HG03135 (cell line): Measurements from ENCODE around the gene LTBR.
"Not testable (repeated sequence)": the region's sequence is repeated elsewhere in the genome, so short reads cannot be mapped to it uniquely, and the experiment has no call there.

Experiments
- ATAC-seq: cut with Tn5 transposase; IDR thresholded peaks from one replicate; pipeline ENCODE4 v1.9.1; 2021; ENCODE audit warnings: mild to moderate bottlenecking, moderate library complexity; ENCODE audit not compliant: unreplicated experiment

The LTBR gene

DNA sequence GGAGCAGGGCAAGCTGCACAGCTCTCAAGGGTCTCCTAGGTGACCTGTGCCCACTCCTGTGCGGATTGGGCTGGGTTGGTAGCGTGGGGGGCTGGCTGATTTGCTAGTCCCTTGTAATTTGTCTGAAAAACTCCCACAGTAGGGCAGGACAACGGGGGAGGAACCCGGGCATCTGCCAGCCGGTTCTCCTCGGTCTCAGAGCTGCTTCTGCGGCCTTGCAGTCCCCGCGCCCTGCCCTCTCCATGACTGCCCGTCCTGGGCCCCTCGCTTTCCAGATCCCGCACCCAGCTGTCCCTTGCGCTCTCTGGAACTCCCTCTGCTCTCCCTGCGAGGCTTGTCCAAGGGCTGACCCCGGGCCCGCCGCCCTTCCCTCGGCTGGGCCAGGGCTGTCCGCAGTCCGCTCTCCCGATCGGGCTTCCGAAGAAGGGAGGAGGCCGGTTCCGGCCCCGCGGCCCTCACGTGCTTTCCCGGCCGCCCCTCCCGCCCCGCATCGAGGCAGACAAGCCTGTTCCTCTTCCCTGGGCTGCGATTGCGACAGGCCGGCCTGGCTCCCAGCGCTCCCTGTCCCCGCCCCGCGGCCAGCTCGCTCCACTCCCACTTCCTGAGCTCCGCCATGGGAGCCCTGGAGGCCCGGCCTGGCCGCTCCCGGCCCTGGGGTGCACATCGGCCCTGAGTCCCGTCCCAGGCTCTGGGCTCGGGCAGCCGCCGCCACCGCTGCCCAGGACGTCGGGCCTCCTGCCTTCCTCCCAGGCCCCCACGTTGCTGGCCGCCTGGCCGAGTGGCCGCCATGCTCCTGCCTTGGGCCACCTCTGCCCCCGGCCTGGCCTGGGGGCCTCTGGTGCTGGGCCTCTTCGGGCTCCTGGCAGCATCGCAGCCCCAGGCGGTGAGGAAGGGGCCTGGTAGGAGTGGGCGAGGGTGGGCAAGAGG, at the start of gene LTBR:
Gene LTBR, plus strand, starts transcription at position 591 of the 927 bp plus-strand sequence. Its CDS starts 197 bp downstream, at position 788.
- ATAC-seq: no peak

DNA sequence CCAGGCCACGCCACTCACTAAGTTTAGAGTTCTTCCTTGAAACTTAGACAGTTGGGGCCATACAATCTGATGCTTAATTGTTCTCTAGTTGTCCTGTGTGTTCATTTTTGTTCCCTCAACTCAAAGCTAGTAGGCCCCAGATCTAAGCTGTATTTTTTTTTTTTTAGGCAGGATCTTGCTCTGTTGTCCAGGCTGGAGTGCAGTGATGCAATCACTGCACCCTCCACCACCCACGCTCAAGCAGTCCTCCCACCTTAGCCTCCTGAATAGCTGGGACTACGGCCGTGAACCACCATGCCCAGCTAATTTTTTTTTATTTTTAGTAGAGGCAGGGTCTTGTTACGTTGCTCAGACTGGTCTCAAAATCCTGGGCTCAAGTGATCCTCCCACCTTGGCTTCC, 49.6 kb upstream of the LTBR start:
- no peak for ATAC-seq

DNA sequence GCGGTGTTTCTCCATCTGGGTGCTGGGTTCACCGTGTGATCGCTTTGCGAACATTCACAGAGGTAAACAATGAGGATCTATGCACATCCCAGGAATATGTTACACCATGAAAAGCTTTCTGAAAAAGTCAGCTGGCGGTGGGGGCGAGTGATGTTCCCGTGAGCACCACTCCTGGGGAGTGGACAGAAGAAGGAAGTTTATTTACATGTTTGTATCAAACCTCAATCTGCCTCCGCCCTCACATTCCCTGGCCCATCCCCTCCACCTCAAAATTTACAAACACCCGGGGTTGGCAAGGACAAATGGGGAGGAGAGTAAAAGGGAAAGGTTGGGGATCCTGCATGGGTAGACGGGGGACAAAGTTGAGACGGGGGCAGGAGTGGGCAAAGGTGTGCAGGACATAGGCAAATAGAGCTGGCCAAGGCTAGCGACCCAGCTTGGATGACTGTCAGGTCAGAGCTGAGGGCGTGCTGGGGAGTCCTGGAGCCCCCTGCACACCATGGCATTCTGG, 49.0 kb upstream of the LTBR start:
- no peak for ATAC-seq

DNA sequence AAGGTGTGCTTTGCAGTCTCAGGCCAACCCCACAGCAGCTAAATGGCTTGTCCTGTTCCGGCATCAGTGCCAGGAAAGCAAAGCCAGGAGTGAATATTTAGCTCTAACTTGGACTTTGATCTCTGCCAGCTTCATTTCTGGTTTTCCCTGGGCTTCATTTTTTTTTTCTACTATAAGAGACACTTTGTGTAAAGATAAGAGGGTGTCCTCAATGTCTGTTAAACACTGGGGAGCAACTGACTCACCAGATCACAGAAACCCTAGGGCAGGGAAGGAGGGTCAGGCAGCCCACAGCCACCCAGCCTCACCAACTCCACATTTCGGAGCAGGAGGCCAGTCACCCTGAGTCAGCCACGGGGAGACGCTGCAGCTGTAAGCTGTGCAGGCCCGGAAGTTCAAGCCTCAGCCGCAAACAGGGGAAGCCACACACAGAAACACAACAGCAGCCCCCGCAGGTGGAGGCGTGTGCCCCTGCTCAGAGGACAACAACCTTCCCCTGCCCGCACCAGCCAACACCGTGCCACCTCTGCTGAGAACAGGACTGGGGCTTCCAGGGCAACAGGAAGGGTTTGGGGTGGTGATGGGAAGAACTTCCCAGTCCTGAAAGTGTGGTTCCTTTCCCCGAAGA, 48.4 kb upstream of the LTBR start:
- peak; percentile 64 for ATAC-seq

GRCh38 chr12:6336079-6336888, 47.7 kb upstream of the LTBR start:
- ATAC-seq: peak; percentile 7

- ATAC-seq: no peak
These were observed 46.8 kb upstream of the LTBR start for GRCh38 chr12:6336889-6337853.

- no peak for ATAC-seq
These were observed 46.0 kb upstream of the LTBR start for GRCh38 chr12:6337958-6338433.

DNA sequence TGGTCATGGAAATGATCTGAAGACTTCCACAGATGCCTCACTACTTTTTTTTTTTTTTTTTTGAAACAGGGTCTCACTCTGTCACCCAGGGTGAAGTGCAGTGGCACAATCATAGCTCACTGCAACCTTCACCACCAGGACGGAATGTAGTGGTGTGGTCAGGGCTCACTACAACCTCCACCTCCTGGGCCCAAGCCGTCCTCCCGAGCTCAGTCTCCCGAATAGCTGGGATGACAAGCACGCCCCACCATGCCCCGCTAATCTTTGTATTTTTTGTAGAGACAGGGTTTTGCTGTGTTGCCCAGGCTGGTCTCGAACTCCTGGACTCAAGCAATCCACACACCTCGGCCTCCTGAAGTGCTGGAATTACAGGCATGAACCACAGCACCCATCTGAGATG, 45.4 kb upstream of the LTBR start:
- ATAC-seq: not testable (repeated sequence)

GRCh38 chr12:6338955-6339354, 45.0 kb upstream of the LTBR start:
- ATAC-seq: no peak

DNA sequence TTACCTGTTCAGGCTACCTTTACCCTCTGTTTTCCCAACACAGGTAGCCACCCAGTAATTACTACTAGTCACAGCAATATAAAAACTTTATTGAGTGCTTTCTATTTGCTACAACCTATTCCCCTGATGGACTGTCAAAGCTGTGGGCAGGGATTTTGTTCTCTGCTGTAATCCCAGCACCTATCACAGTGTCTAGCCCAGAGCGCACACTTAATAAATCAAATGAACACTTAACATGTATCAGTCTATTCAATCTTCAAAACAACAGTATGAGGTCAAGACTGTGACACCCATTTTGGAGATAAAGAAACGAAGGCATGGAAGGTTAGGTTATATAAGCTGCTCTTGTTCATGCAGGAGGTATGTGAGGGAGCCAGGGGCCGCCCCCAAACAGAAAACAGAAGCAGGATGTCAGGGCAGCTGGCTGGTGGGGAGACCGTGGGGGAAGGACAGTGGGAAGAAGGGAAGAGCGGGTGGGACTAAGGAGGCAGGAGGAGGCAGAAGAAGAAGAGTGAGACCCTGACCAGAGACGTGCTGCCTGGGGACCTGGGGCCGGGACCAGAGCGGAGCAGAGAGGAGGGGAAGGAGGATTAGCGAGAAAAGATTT, 43.8 kb upstream of the LTBR start:
- no peak for ATAC-seq

- no peak for ATAC-seq
These were observed 43.1 kb upstream of the LTBR start for GRCh38 chr12:6340745-6341416.

DNA sequence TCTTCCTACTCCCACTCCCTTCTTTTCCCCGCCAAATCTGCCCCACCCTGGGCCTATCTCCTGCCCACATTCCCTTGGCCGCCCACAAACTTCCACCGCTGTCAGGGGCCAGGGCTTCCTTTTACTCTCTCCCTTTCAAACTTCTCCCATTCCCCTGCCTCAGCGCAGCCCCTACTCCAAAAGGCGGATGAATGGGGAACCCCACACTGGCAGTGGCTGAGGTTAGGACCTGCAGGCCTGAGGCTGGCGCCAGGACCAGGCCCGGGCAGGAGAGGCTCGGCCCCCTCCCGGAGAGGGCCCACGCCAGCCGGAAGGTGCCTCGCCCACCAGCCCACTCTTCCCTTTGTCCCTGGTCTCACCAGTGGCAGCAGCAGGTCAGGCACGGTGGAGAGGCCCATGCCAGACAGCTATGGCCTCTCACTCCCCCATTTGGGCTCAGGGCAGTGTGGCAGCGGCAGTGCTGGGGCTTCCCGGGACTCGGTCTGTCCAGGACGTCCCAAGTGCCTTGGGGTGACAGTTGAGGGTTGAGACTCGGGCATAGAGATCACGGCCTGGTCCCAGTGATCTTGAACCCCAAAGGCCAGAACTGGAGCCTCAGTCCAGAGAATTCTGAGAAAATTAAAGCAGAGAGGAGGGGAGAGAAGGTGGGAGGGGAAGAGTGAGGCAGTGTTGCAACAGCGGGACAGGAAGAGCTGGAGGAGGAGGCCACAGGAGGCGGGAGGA, 42.4 kb upstream of the LTBR start, which contains the start of gene TNFRSF1A:
Gene TNFRSF1A, minus strand, starts transcription at position 660 of the 723 bp plus-strand sequence. Its CDS starts 262 bp downstream, at position 398.
- no peak for ATAC-seq

GRCh38 chr12:6342140-6342889, 41.6 kb upstream of the LTBR start:
- no peak for ATAC-seq

- no peak for ATAC-seq
These were observed 40.4 kb upstream of the LTBR start for GRCh38 chr12:6343518-6343917.

DNA sequence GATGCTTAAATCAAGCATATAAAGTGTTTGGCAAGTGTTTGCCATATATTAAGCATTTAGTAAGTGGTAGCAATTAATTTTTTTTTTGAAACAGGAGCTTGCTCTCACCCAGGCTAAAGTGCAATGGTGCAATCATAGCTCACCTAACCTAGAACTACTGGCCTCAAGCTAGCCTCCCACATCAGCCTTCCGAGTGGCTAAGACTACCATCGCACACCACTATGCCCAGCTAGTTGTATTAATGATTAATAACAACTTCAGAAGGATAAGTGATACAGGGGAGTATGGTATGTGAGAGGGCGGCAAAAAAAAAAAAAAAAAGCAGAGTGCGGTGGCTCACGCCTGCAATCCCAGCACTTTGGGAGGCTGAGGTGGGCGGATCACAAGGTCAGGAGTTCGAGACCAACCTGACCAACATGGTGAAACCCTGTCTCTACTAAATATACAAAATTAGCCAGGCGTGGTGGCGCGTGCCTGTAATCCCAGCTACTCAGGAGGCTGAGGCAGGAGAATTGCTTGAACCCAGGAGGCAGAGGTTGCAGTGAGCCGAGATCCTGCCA, 39.8 kb upstream of the LTBR start:
- not testable (repeated sequence) for ATAC-seq

DNA sequence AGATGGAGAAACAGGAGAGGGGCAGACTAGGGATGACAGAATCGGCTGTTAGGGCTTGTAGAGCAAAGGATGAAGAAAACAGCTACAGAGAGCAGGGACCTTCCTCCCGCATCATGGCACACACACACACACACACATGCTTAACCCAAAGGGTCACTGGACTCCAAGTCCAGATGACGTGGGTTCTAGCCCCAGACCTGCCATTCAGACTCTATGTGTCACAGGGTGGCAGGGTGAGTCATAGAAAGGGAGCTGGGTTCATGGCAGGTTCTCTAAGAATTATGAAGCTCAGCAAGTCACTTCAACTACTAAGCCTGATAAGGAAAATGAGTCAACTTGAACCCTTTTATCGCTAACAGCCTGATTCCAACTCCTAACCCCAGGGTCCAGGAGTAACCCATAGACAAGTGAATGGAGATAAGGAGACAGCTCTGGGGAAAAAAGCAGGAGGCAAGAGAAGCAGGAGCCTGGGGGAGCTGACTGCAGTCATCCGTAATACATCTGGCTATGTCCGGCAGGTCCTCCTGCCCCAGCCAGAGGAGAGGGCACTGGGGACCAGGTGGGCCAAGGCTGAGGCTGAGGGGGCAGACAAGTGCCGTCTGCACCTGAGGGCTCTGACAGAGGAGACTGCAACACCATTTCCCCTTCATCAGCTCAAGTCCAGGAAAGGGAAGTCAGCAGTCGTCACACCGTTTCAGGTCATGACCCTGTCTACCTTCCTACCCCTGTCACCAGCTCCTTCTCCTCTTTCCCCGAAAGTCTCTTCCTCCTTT, 38.5 kb upstream of the LTBR start:
- no peak for ATAC-seq
